K562 (cell line): ENCODE results near the gene RNF187. TPM values are rescaled to one million over a fixed set of nuclear protein-coding genes. Genes with fewer than 3 reads are reported as not detected.

Experiments
- CUX1 ChIP-seq: fragments of 200-800 bp; sonication (Bioruptor generic); IDR thresholded peaks from 2 replicates; pipeline ENCODE4 v1.6.1; 2016; ENCODE audit warnings: missing genetic modification characterization, missing compliant biosample characterization
- L3MBTL2 ChIP-seq: fragments of 450-650 bp; IDR thresholded peaks from 2 replicates; pipeline ENCODE4 v1.6.1; 2016; ENCODE audit warnings: mild to moderate bottlenecking, moderate library complexity
- MECOM ChIP-seq: fragments of 250-450 bp; sonication (Bioruptor Pico); IDR thresholded peaks from 2 replicates; pipeline ENCODE4 v1.8.0; 2022; ENCODE audit warnings: inconsistent platforms
- MGA ChIP-seq: fragments of 450-650 bp; IDR thresholded peaks from 2 replicates; pipeline ENCODE4 v1.6.1; 2016; ENCODE audit warnings: mild to moderate bottlenecking, moderate library complexity
- RBBP5 ChIP-seq: fragments of 200-600 bp; sonication (generic); IDR thresholded peaks from 2 replicates; pipeline ENCODE4 v1.6.1; 2012; ENCODE audit warnings: borderline replicate concordance, mild to moderate bottlenecking, low read length, control low read depth, inconsistent platforms; ENCODE audit not compliant: insufficient read depth, poor library complexity, severe bottlenecking
- TFAP4 ChIP-seq: sonication (generic); formaldehyde crosslinking; IDR thresholded peaks from 2 replicates; pipeline ENCODE4 v1.8.0; 2022; ENCODE audit warnings: missing genetic modification reagents, mild to moderate bottlenecking, moderate library complexity, borderline replicate concordance
- XRCC5 ChIP-seq: fragments of 200-400 bp; formaldehyde crosslinking; IDR thresholded peaks from 2 replicates; pipeline ENCODE4 v1.6.1; 2017; ENCODE audit warnings: low read depth, mild to moderate bottlenecking, low read length
- polyA plus RNA-seq, 8 experiments: library from polyadenylated mRNA; depleted of rRNA in 4 of 8; stranded (reverse) in 5 of 8; unstranded in 3 of 8; fragments of >200 nt; fragmentation: Nextera tagmentation in 2 of 8; fragmentation: Illumina TruSeq in 1 of 8; extraction: Ambion mirVana in 2 of 8; extraction: Trizol in 1 of 8; gene quantifications; 2 replicates each; pipeline versions ENCODE4 v1.2.1 to v1.2.3, GENCODE V29; 2011 to 2014; ENCODE audit warnings: inconsistent platforms in 1 of 8, missing spikeins in 1 of 8
- total RNA-seq, 7 experiments: library from RNA; depleted of rRNA in 6 of 7; stranded (reverse); fragments of >200 nt in 6 of 7; fragmentation: Illumina TruSeq in 2 of 7; extraction: Trizol in 2 of 7; gene quantifications; 2 replicates each; pipeline versions ENCODE4 v1.2.1 to v1.2.3, GENCODE V29; 2011 to 2021; ENCODE audit warnings: low replicate concordance in 1 of 7

RNF187 gene
- total and polyA plus RNA-seq, 9 of the 15 experiments (the other 6 are each of a cell fraction or from before 2014, with no cell fraction given) = 2.3 to 119 (median 41.9) TPM

- TF ChIP-seq CUX1 (CRISPR knock-in tag) (no peak), L3MBTL2 (0 out of 2 replicates have a peak, but pooled peaks have one; percentile 57), MGA (peak; percentile 28), TFAP4 (CRISPR knock-in tag) (0 out of 2 replicates have a peak, but pooled peaks have one; percentile 38), XRCC5 (no peak), RBBP5 (no peak), MECOM (0 out of 2 replicates have a peak, but pooled peaks have one; percentile 53)
These were observed 1.9 kb downstream of the RNF187 start (continued) for GRCh38 chr1:228488818-228489674.
